Measurements from ENCODE around the gene RIT1.
A peak's percentile ranks its signal among the peaks of the same experiment; 100 is the strongest.

Gene RIT1

DNA sequence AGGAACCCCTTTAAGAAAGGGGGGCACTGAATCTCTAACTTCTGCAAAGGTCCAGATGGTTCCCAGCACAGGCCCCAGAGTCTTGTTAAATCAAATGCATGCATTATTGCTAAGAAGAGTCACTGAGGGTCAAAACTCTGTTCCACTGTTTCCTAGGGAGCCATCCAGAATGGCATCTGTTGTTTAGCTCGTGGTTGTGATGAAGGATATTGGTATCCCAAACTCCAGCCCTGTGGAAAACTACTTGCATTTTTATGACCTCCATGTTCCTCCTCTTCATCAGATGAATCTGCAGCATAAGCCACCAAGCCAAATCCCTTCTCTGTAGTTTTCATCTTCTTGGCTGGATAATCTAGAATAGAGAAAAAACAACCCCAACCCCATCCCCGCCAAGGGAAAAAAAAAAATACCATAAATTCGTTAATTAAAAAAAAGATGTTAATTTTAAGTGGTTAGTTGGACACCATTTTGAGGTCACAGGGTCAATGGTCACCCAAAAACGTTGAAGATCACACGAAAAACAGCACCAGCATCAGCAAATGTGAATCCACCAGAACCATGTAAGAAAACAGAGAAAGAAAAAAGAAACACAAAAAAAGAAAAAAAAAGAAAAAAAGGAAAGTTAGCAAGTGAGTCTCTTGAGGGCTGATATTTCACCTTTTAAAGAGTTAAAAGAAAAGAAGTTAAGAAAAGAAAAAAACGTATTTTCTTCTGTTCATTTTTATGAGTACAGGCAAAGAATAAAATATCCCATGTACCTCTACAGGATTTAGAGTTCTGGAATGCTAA is 3.0 kb upstream of the RIT1 start:
- no peaks in the 10 kb centered on the region for H4K20me1 ChIP-seq (ENCODE audit: low read depth, low read length)
- H3K4me3 ChIP-seq (ENCODE audit: insufficient read depth, low read length, poor library complexity, severe bottlenecking) = no peak overlapping the region
- H3K27me3 ChIP-seq (ENCODE audit: low read length) = no peaks in the 10 kb centered on the region
- no peak overlapping the region for H3K27ac ChIP-seq (ENCODE audit: low read depth, low read length)
- peaks cover 50% of the 10 kb centered on the region for H3K36me3 ChIP-seq (ENCODE audit: low read length)
- no peak for TF ChIP-seq EZH2phosphoT487 (conservative IDR thresholded peaks at IDR 0.05; ENCODE audit: low read length)
- TF ChIP-seq CTCF (IDR thresholded peaks at IDR 0.05; ENCODE audit: insufficient read depth, low read length, poor library complexity, severe bottlenecking) = no peak
- H3K9ac ChIP-seq (ENCODE audit: low read length) = no peak overlapping the region
- no peak overlapping the region for H2AFZ ChIP-seq (ENCODE audit: low read depth, low read length, severe bottlenecking)
- peaks cover 10% of the 10 kb centered on the region; the same call in 1 of the 2 replicates for H3K79me2 ChIP-seq (ENCODE audit: insufficient read depth, low read length)
- H3K4me2 ChIP-seq (ENCODE audit: low read depth, low read length, poor library complexity, severe bottlenecking) = no peak overlapping the region
- H3F3A ChIP-seq (ENCODE audit: insufficient read depth) = peaks cover 62% of the 10 kb centered on the region
- H3K9me2 ChIP-seq (replicated peaks; ENCODE audit: insufficient read depth, low read length) = no peaks in the 10 kb centered on the region
- H3K9me3 ChIP-seq (ENCODE audit: insufficient read depth, low read length) = no peaks in the 10 kb centered on the region

DNA sequence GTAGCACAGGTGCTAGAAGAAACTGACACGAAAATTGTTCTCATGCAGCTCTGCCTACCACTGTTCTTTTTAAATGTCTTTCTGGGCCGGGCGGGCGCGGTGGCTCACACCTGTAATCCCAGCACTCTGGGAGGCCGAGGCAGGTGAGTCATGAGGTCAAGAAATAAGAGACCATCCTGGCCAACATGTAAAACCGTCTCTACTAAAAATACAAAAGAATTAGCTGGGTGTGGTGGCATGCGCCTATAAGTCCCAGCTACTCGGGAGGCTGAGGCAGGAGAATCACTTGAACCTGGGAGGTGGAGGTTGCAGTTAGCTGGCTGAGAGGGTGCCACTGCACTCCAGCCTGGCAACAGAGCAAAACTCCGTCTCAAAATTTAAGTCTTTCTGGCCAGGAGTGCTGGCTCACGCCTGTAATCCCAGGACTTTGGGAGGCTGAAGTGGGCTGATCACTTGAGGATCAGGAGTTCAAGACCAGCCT is 947 bp upstream of the RIT1 start:
- Histone ChIP-seq H3K9ac (ENCODE audit: low read length) (no peak overlapping the region), H3K4me2 (ENCODE audit: low read depth, low read length, poor library complexity, severe bottlenecking) (peak overlapping the region; percentile 85)

GRCh38 chr1:155910621-155911121 is 478 bp downstream of the RIT1 start:
- no peaks in the 10 kb centered on the region for H3K9me3 ChIP-seq (ENCODE audit: insufficient read depth, low read length)
- H3K27ac ChIP-seq (ENCODE audit: low read depth, low read length) = peak overlapping the region; percentile 62
- H3F3A ChIP-seq (ENCODE audit: insufficient read depth) = peaks cover 42% of the 10 kb centered on the region
- H3K79me2 ChIP-seq (ENCODE audit: insufficient read depth, low read length) = peaks cover 10% of the 10 kb centered on the region; the same call in 1 of the 2 replicates
- peak overlapping the region; percentile 85 for H3K4me2 ChIP-seq (ENCODE audit: low read depth, low read length, poor library complexity, severe bottlenecking)
- H3K4me3 ChIP-seq (ENCODE audit: insufficient read depth, low read length, poor library complexity, severe bottlenecking) = peak overlapping the region; percentile 76
- no peaks in the 10 kb centered on the region for H3K27me3 ChIP-seq (ENCODE audit: low read length)
- H4K20me1 ChIP-seq (ENCODE audit: low read depth, low read length) = no peaks in the 10 kb centered on the region
- H3K9ac ChIP-seq (ENCODE audit: low read length) = peak overlapping the region; percentile 67
- H2AFZ ChIP-seq (ENCODE audit: low read depth, low read length, severe bottlenecking) = peak overlapping the region; percentile 25
- H3K9me2 ChIP-seq (replicated peaks; ENCODE audit: insufficient read depth, low read length) = no peaks in the 10 kb centered on the region
- peak; percentile 13 for TF ChIP-seq CTCF (IDR thresholded peaks at IDR 0.05; ENCODE audit: insufficient read depth, low read length, poor library complexity, severe bottlenecking)
- no peak for TF ChIP-seq EZH2phosphoT487 (conservative IDR thresholded peaks at IDR 0.05; ENCODE audit: low read length)
- peaks cover 28% of the 10 kb centered on the region for H3K36me3 ChIP-seq (ENCODE audit: low read length)

More for the DNA sequence above, 947 bp upstream of the RIT1 start:
- no peak overlapping the region for H2AFZ ChIP-seq (ENCODE audit: low read depth, low read length, severe bottlenecking)
- H4K20me1 ChIP-seq (ENCODE audit: low read depth, low read length) = no peaks in the 10 kb centered on the region
- no peaks in the 10 kb centered on the region for H3K9me3 ChIP-seq (ENCODE audit: insufficient read depth, low read length)
- TF ChIP-seq CTCF (IDR thresholded peaks at IDR 0.05; ENCODE audit: insufficient read depth, low read length, poor library complexity, severe bottlenecking) (no peak), EZH2phosphoT487 (conservative IDR thresholded peaks at IDR 0.05; ENCODE audit: low read length) (no peak)
- no peaks in the 10 kb centered on the region for H3K9me2 ChIP-seq (replicated peaks; ENCODE audit: insufficient read depth, low read length)
- peaks cover 56% of the 10 kb centered on the region for H3F3A ChIP-seq (ENCODE audit: insufficient read depth)
- no peak overlapping the region for H3K4me3 ChIP-seq (ENCODE audit: insufficient read depth, low read length, poor library complexity, severe bottlenecking)
- no peaks in the 10 kb centered on the region for H3K27me3 ChIP-seq (ENCODE audit: low read length)
- H3K27ac ChIP-seq (ENCODE audit: low read depth, low read length) = peak overlapping the region; percentile 62
- H3K79me2 ChIP-seq (ENCODE audit: insufficient read depth, low read length) = peaks cover 10% of the 10 kb centered on the region; the same call in 1 of the 2 replicates
- peaks cover 40% of the 10 kb centered on the region for H3K36me3 ChIP-seq (ENCODE audit: low read length)

Measured in SU-DHL-6 (cell line).